Spinal cord (tissue), 10 donors: ENCODE data around the gene TSN. TPM values are rescaled to one million over a fixed set of nuclear protein-coding genes. Genes with fewer than 3 reads are reported as not detected.

Source experiments
- DNase-seq, 6 donors: peaks; one replicate each; pipeline versions ENCODE4 v3.0.0 to v3.0.0-alpha.2; 2013 to 2015; ENCODE audit warnings: low spot score in 6 of 6, low read depth in 4 of 6
- H3K27ac ChIP-seq: one replicate; pipeline ENCODE4 v1.5.1; 2013; ENCODE audit warnings: low read depth, low read length, control low read depth
- H3K27me3 ChIP-seq: one replicate; pipeline ENCODE4 v1.6.1; 2013; ENCODE audit warnings: low read length; ENCODE audit not compliant: control insufficient read depth, insufficient read depth
- H3K36me3 ChIP-seq: one replicate; pipeline ENCODE4 v1.6.1; 2013; ENCODE audit warnings: low read length; ENCODE audit not compliant: control insufficient read depth, insufficient read depth
- H3K4me1 ChIP-seq: one replicate; pipeline ENCODE4 v1.6.1; 2013; ENCODE audit warnings: low read length; ENCODE audit not compliant: control insufficient read depth, insufficient read depth
- H3K4me3 ChIP-seq: one replicate; pipeline ENCODE4 v1.5.1; 2013; ENCODE audit warnings: low read depth, low read length, control low read depth
- H3K9me3 ChIP-seq: one replicate; pipeline ENCODE4 v1.6.1; 2013; ENCODE audit warnings: low read length; ENCODE audit not compliant: control insufficient read depth, insufficient read depth
- WGBS: methylation state at CpG from one replicate; pipeline ENCODE4 v1.1.5; 2013; ENCODE audit warnings: missing lambda C conversion rate; ENCODE audit not compliant: insufficient coverage; 5-methylcytosine and 5-hydroxymethylcytosine counted together
- polyA plus RNA-seq, 2 donors: library from polyadenylated mRNA; unstranded; fragments of 120-200 nt; gene quantifications; one replicate each; pipeline ENCODE4 v1.2.1, GENCODE V29; 2013; ENCODE audit not compliant: insufficient read length in 2 of 2
- total RNA-seq, 2 donors: library from RNA; depleted of rRNA in 1 of 2; stranded (reverse); fragments of 120-200 nt in 1 of 2; fragments of >200 nt in 1 of 2; gene quantifications; one replicate each; pipeline versions ENCODE4 v1.2.3 to v1.2.4, GENCODE V29; 2013 to 2014
- donor health status: healthy.

TSN gene
- total and polyA plus RNA-seq, 4 donors = 50.1 to 80.9 (median 66.4) TPM

DNA sequence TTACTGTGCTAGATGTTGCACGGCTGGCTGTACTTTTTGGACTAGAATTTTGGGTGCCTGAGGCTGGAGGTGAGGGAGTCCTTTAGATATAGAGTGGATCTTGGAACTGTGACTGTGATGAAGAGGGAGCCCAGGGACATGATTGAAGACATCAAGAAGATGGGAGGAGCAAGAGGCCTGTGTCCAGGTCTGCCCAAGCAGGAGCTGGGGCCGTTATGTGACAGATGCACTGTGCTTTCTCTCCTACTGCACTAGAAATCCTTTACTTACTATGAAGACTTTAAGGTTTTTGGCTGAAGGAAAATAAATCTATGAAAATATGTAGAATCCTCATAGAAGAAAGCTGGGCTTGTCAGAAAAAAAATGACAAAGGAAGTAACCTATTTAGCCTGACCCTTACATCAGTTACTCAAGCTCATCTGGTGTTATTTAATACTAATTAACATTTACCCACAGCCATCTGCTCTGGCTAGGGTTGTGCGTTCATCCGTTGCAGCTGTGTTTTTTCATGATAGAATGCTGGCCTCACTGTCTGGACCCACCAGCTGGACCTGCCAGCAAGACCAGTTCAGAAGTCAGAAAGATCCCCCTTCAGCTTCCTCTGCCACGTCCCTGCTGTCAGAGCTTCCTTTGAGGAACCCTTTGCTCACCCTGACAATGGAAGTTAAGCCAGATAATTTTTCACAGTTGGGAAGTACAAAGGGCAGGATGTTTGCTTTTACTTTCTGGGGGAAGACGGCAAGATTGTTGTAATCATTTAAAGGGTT is 16.7 kb downstream of the TSN start:
- 38% methylated on average over 3 of the region's 6 CpGs for WGBS
- no peak overlapping the region for H3K4me3 ChIP-seq
- peak overlapping the region; percentile 11 for H3K27ac ChIP-seq
- no peaks in the 10 kb centered on the region for H3K27me3 ChIP-seq
- DNase-seq = peak in 2 of 6 donors; percentile 25 to 40
- no peaks in the 10 kb centered on the region for H3K4me1 ChIP-seq
- H3K36me3 ChIP-seq = peaks cover 8% of the 10 kb centered on the region
- H3K9me3 ChIP-seq = no peaks in the 10 kb centered on the region

DNA sequence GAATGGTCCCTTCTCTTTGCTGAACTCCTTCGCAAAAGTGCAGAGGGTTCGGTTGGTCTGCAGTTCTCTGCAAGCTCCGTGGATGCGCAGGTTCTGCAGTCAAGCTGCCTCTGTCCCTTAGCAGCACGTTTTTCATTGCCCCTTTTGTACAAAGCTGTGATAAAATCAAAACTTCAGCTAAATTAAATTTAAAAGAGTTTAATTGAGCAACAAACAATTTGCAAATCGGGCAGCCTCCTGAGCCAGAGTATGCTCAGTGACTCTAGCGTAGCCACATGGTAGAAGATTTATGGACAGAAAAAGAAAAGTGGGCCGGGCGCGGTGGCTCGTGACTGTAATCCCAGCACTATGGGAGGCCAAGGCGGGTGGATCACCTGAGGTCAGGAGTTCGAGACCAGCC is 18.8 kb downstream of the TSN start:
- 78% methylated on average over 9 of the region's 13 CpGs for WGBS
- no peak for DNase-seq
- Histone ChIP-seq H3K9me3 (no peaks in the 10 kb centered on the region), H3K27ac (no peak overlapping the region), H3K4me1 (no peaks in the 10 kb centered on the region), H3K27me3 (no peaks in the 10 kb centered on the region), H3K36me3 (peaks cover 4% of the 10 kb centered on the region), H3K4me3 (no peak overlapping the region)

DNA sequence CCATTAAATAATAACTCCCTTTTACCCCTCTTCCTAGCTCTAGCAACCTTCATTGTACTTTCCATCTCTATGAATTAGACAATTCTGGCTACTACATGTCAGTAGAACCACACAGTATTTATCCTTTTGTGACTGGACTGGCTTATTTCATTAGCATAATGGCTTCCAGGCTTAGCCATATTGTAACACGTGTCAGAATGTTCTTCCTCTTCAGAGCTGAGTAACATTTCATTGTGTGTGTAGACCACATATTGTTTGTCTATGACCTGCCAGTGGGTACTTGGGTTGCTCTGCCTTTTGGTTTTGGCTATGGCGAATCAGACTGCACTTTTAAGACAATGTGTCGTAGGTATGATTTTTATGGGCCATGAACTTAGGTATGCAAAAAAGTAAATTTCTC is 20.9 kb downstream of the TSN start:
- Histone ChIP-seq H3K36me3 (no peaks in the 10 kb centered on the region), H3K9me3 (no peaks in the 10 kb centered on the region), H3K27ac (no peak overlapping the region), H3K27me3 (no peaks in the 10 kb centered on the region), H3K4me1 (no peaks in the 10 kb centered on the region), H3K4me3 (no peak overlapping the region)
- no peak for DNase-seq
- no CpG with 5 or more reads among the region's 3 CpGs for WGBS

DNA sequence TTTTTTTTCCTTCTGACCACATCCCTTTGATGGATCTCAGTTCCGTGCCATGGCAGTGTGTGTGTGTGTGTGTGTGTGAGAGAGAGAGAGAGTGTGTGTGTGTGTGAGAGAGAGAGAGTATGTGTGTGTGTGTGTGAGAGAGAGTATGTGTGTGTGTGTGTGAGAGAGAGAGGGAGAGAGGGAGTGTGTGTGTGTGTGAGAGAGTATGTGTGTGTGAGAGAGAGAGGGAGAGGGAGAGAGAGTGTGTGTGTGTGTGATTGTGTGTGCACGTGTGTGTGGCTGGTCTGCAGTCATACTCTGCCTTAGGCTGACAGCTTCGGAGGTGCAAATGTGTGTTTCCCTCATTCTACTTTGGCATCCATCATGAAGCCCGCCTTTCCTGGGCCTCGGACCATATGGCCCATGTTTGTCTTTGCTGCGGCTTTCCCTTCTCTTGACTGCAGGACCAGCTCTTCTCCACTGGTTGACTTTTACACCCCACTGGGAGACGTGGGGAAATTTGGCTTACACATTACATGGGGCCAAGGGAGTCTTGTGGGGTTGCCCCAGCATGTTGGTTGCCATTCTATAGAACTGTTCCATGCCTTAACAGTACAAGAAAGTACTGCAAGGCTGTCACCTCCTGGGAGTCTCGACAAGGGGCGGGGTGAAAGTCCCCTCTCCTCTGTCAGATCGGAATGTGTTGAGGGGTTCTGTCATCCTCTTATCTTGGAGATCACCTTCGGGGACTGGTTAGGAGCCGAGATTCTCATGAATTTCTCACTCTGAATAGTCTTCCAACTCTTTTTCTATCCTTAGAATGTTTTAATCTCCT is 21.6 kb downstream of the TSN start:
- Histone ChIP-seq H3K9me3 (no peaks in the 10 kb centered on the region), H3K36me3 (no peaks in the 10 kb centered on the region), H3K4me3 (no peak overlapping the region), H3K4me1 (no peaks in the 10 kb centered on the region), H3K27ac (no peak overlapping the region), H3K27me3 (no peaks in the 10 kb centered on the region)
- 90% methylated on average over 5 of the region's 12 CpGs for WGBS
- no peak for DNase-seq

DNA sequence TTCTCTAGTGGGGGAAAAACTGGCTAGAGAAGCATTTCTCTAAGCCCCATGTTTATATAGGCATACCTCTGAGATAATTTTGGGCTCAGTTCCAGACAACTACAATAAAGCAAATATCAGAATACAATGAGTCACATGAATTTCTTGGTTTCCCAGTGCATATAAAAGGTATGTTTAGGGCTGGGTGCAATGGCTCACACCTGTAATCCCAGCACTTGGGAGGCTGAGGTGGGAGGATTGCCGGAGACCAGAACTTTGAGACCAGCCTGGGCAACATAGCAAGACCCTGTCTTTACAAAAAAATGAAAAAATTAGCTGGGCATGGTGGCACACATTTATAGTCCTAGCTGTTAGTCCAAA is 22.2 kb downstream of the TSN start:
- Histone ChIP-seq H3K4me1 (no peaks in the 10 kb centered on the region), H3K4me3 (no peak overlapping the region), H3K36me3 (no peaks in the 10 kb centered on the region), H3K9me3 (no peaks in the 10 kb centered on the region), H3K27ac (no peak overlapping the region), H3K27me3 (no peaks in the 10 kb centered on the region)
- 100% methylated on average over 1 of the region's 1 CpG for WGBS
- no peak for DNase-seq

DNA sequence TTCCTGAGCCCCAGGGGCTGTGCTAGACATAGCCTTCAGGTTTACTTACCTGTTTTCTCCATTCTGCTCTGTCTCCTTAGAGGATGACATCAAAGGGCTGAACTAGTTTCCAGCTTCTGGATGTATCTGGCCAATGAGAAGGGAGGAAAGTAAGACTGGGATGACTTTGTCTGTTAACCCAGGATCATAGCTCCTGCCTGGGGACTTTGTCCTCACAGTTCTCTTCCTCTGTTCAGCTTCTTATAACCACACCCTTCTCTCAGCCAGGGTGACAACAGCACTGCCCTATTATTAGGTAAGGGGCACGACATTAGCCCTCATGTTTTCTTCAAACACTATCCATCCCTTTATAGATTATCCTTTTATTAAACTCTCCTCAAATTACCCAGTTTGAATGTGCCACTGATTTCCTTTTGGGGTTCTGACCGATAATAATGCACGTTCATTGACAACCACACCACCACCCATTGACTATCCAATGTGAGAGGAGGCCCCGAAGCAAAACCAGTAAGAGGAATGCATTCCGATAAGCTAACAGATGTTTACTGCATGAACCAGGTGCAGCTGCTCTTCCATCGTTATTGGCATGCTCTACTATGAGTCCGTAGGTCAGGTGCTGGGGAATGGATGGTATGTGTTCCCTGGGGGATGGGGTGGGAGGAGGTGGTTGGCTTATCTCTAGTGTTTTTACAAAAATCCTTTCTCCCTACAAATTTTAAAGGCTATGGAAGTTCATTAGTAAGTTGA is 23.5 kb downstream of the TSN start:
- no peak overlapping the region for H3K4me3 ChIP-seq
- no peak for DNase-seq
- no peaks in the 10 kb centered on the region for H3K4me1 ChIP-seq
- H3K27me3 ChIP-seq = no peaks in the 10 kb centered on the region
- 100% methylated on average over 1 of the region's 7 CpGs for WGBS
- H3K9me3 ChIP-seq = no peaks in the 10 kb centered on the region
- H3K36me3 ChIP-seq = no peaks in the 10 kb centered on the region
- H3K27ac ChIP-seq = no peak overlapping the region

DNA sequence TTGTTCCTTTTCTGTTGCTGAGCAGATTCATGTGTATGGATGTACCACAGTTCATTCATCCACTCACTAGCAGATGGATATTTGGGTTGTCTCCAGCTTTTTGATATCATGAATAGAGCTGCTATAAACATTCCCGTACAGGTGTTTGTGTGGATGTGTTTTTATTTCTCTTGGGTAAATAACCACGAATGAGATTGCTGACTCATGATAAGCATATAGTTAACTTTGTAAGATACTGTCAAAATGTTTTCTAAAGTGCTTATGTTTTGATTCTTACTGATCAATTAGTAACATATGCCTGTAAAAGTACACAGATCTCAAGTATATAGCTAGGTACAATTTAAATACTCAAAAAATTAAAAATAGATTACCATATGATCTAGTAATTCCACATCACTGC is 27.7 kb downstream of the TSN start:
- no peaks in the 10 kb centered on the region for H3K4me1 ChIP-seq
- H3K9me3 ChIP-seq = no peaks in the 10 kb centered on the region
- no peaks in the 10 kb centered on the region for H3K36me3 ChIP-seq
- no CpG with 5 or more reads among the region's 2 CpGs for WGBS
- no peak overlapping the region for H3K4me3 ChIP-seq
- H3K27me3 ChIP-seq = no peaks in the 10 kb centered on the region
- H3K27ac ChIP-seq = no peak overlapping the region
- DNase-seq = no peak

DNA sequence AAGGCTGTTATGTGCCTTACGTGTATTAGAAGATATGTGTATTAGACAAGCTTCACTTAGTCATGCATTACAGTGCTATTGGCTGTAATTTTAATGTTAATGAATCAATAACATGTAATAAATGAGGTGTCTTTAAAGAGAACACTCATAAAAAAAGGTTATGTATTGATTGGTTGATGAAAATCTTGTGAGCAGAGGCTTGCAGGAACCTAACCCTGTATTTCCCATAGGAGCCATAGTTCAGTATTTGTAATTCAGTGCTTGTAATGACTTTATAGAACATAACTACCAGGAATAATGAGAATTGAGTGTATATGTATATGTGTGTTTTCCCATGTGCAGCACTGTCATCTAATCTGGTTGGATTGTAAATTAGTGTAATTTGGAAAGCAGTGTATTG is 33.2 kb downstream of the TSN start:
- H3K4me3 ChIP-seq = no peak overlapping the region
- H3K36me3 ChIP-seq = no peaks in the 10 kb centered on the region
- no peaks in the 10 kb centered on the region for H3K4me1 ChIP-seq
- H3K27me3 ChIP-seq = no peaks in the 10 kb centered on the region
- H3K9me3 ChIP-seq = peaks cover 2% of the 10 kb centered on the region
- no CpG with 5 or more reads among the region's 1 CpG for WGBS
- DNase-seq = no peak
- no peak overlapping the region for H3K27ac ChIP-seq

DNA sequence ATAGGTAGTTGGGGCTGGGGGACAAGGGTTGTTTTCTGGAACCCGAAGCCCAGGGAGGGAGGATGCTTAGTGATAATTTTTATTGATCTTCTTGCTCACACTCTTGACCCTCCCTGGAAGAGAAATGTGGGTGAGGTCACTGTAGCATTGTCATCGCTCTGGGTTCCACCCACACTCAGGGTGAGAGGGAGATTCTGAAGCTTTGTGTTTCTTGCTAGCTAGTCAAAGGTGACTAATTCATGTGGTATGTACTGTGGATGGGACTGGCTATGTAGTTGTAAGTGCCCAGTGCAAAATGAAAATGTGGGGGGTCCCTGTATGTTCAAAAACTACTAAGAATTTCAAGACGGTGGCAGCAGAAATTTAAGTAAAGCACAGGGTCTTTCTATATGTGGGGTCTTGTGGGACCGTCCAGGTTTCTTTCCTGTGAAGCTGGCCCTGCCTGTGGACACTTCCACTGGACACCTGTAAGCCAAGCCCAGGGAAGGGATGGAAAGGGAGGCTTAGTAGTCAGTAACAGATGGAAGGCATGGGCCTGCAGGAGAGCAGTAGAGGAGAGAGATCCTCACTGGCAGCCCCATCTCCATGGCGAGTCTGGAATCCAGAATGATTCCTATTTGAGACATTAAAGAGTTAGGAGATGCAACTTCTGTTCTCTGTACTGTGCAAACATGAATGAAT is 35.0 kb downstream of the TSN start:
- Histone ChIP-seq H3K27ac (no peak overlapping the region), H3K4me3 (no peak overlapping the region), H3K27me3 (no peaks in the 10 kb centered on the region), H3K36me3 (no peaks in the 10 kb centered on the region), H3K9me3 (peaks cover 2% of the 10 kb centered on the region), H3K4me1 (no peaks in the 10 kb centered on the region)
- no peak for DNase-seq
- WGBS = 90% methylated on average over 4 of the region's 5 CpGs
